SK-N-MC (cell line): Measurements from ENCODE around the gene PNPLA1.

Source experiments
- DNase-seq: peaks from one replicate; pipeline ENCODE4 v3.0.0-alpha.2; 2011; ENCODE audit warnings: low read depth, low spot score
- H3K27ac ChIP-seq: fragments of 200-600 bp; sonication (generic); 2 replicates; pipeline ENCODE4 v1.5.1; 2016; ENCODE audit warnings: mixed run types
- H3K36me3 ChIP-seq: fragments of 200-600 bp; sonication (generic); 2 replicates; pipeline ENCODE4 v1.6.1; 2017; ENCODE audit warnings: antibody characterized with exemption, low read length, mixed read lengths; ENCODE audit not compliant: insufficient read depth
- H3K4me3 ChIP-seq: fragments of 200-600 bp; sonication (generic); 2 replicates; pipeline ENCODE4 v1.5.1; 2016
- H3K9ac ChIP-seq: fragments of 200-600 bp; sonication (generic); 2 replicates; pipeline ENCODE4 v1.8.0; 2017; ENCODE audit warnings: mixed run types, mixed read lengths; ENCODE audit not compliant: insufficient read length
- H3K9me3 ChIP-seq: fragments of 200-600 bp; sonication (generic); 2 replicates; pipeline ENCODE4 v1.6.1; 2017; ENCODE audit warnings: low read depth, mild to moderate bottlenecking, antibody characterized with exemption, low read length, moderate library complexity, mixed read lengths
- EZH2 ChIP-seq: fragments of 200-600 bp; sonication (generic); IDR thresholded peaks from one replicate; pipeline ENCODE4 v1.6.1; 2017; ENCODE audit warnings: antibody characterized with exemption
- FOXP2 ChIP-seq: optimal IDR thresholded peaks from 2 replicates; pipeline ENCODE3; 2011; ENCODE audit warnings: mild to moderate bottlenecking, moderate library complexity; ENCODE audit not compliant: insufficient read depth; ENCODE audit errors: extremely low read length, control extremely low read depth
- POLR2AphosphoS5 ChIP-seq: IDR thresholded peaks from 2 replicates; pipeline ENCODE4 v1.6.1; 2012; ENCODE audit warnings: mild to moderate bottlenecking, low read depth, low read length, borderline replicate concordance

The PNPLA1 gene

GRCh38 chr6:36263390-36264000 lies 6.4 kb upstream of the PNPLA1 start:
- no peak for TF ChIP-seq POLR2AphosphoS5
- TF ChIP-seq EZH2 = no peak
- TF ChIP-seq FOXP2 = no peak
- H3K36me3 ChIP-seq = no peaks in the 10 kb centered on the region
- H3K4me3 ChIP-seq = no peak overlapping the region
- DNase-seq = no peak
- H3K27ac ChIP-seq = no peak overlapping the region
- no peaks in the 10 kb centered on the region for H3K9me3 ChIP-seq
- H3K9ac ChIP-seq = no peak overlapping the region

- no peaks in the 10 kb centered on the region for H3K36me3 ChIP-seq
- TF ChIP-seq POLR2AphosphoS5 (no peak), EZH2 (no peak), FOXP2 (no peak)
- no peak overlapping the region for H3K4me3 ChIP-seq
- H3K9ac ChIP-seq = no peak overlapping the region
- no peaks in the 10 kb centered on the region for H3K9me3 ChIP-seq
- no peak overlapping the region for H3K27ac ChIP-seq
- DNase-seq = no peak
Observed at GRCh38 chr6:36265744-36266143, 4.1 kb upstream of the PNPLA1 start.

DNA sequence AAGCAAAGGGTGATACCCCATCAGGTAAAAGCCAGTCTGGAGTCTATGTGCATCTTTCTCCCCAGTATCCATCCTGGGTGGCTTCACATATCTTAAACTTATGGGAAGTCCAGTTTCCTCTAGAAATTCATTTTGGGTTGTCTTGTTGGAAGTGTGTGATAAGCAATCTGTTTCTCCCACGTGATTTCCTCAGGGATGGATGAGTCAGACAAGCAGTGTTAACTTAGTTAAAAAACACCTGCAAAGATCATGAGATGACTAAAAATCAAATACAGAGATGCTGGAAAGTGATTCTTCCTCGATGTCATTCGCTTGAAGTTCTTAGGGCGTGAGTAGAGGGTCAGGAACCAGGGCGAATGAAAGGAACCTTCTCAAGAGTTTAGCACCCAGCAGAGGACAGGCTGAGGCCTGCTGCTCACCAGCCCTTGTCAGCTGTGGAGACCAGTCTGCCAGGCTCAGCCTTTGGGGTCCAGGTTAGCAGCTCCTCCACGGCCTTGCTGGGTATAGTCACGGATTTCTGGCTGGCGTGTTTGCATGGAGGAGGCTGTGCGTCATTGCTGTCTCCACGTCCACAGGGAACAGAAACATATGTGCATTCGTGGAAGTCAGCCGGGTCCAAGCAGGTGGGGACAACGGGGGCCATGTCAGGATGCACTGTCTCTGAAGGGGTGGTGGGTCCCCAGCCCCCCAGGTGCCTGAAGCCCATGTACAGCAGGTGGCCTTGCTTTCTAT lies 2.8 kb upstream of the PNPLA1 start:
- Histone ChIP-seq H3K9me3 (no peaks in the 10 kb centered on the region), H3K9ac (no peak overlapping the region), H3K27ac (no peak overlapping the region), H3K4me3 (no peak overlapping the region), H3K36me3 (no peaks in the 10 kb centered on the region)
- no peak for DNase-seq
- TF ChIP-seq EZH2 (no peak), POLR2AphosphoS5 (no peak), FOXP2 (no peak)

DNA sequence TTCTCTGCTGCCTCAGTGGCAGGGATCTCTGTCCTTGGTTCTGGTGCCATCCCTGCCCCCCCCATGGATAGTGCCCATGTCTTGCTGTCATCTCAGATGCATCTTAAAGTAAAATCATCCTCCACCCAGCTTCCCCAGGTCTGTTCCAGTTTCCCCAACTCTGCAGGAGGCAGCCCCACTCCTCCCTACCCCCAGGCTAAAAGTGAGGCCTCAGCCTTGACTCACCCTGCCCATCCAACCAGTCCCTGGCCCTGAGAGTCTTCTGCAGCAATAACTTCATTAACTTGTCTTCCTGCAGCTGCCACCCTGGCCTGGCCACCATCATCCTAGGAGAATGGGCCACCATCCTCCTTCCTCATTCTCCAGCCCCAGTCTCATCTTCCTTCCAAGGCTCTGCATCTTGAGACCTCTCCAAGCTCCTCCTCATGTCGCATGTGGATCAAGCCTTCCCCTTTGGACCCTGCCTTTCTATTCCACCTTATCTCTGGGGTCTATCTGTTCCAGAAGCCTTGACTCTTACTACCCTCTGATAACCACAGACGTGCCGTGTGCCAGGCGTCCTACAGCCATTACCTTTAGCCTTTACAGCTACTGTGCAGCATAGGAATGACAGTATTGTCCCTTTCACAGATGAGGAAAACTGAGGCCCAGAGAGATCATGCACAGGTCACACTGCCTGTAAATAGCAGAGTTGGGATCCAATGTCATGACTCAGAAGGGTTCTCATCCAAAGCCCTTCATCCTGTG lies 2.0 kb upstream of the PNPLA1 start:
- no peaks in the 10 kb centered on the region for H3K9me3 ChIP-seq
- TF ChIP-seq POLR2AphosphoS5 (no peak), FOXP2 (no peak), EZH2 (no peak)
- no peak overlapping the region for H3K4me3 ChIP-seq

DNA sequence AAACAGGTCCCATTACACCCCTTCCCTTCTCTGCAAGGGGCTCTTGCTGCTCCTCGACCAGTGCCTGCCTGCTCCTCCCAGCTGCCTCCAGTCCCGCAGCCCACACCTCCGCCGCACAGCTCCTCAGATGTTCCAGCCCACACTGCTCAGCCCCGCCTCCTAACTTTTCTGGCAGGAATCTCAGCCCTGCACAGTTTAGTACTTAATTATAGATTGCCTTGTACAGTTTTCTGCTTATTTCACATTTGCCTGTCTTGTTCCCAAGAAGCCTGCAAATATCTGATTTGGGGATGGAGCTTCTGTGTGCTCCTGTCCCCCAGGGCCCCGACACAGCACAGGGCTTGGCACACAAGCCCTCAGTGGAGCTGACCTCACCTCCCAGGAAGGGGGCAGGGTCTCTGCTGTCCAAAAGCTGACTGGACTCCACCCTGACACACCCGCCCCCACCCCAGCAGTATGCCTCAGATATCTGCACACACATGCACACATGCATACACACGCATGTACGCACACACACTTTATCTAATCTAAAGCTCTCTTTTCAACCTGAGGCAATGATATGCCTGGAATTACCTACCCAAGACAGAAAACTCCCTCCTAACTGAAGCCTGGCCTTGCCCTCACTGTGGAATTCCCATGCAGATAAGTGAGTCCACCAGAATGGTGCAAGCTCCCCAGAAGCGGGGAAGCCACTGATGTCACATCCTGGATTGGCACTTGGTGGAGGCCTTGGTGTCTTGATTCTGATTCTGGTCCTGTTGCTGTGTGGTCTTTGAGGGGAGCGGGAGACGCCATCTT lies 1.2 kb upstream of the PNPLA1 start:
- Histone ChIP-seq H3K4me3 (no peak overlapping the region), H3K9me3 (no peaks in the 10 kb centered on the region), H3K27ac (no peak overlapping the region), H3K9ac (no peak overlapping the region), H3K36me3 (no peaks in the 10 kb centered on the region)
- TF ChIP-seq EZH2 (no peak), FOXP2 (no peak), POLR2AphosphoS5 (no peak)
- DNase-seq = no peak

More for the DNA sequence above, 2.0 kb upstream of the PNPLA1 start:
- Histone ChIP-seq H3K9ac (no peak overlapping the region), H3K36me3 (no peaks in the 10 kb centered on the region), H3K27ac (no peak overlapping the region)
- DNase-seq = no peak

- Histone ChIP-seq H3K36me3 (no peaks in the 10 kb centered on the region), H3K9ac (no peak overlapping the region), H3K27ac (no peak overlapping the region), H3K4me3 (no peak overlapping the region), H3K9me3 (no peaks in the 10 kb centered on the region)
- TF ChIP-seq POLR2AphosphoS5 (no peak), EZH2 (no peak), FOXP2 (no peak)
- no peak for DNase-seq
Observed at GRCh38 chr6:36272234-36272633, 2.4 kb downstream of the PNPLA1 start.

GRCh38 chr6:36273067-36273466 lies 3.2 kb downstream of the PNPLA1 start:
- no peaks in the 10 kb centered on the region for H3K36me3 ChIP-seq
- no peak overlapping the region for H3K4me3 ChIP-seq
- no peak overlapping the region for H3K9ac ChIP-seq
- H3K27ac ChIP-seq = no peak overlapping the region
- no peak for DNase-seq
- no peak for TF ChIP-seq EZH2
- TF ChIP-seq POLR2AphosphoS5 = no peak
- no peak for TF ChIP-seq FOXP2
- H3K9me3 ChIP-seq = no peaks in the 10 kb centered on the region
